NCI-H460 (cell line): ENCODE results near the gene CD300LF. TPM values are rescaled to one million over a fixed set of nuclear protein-coding genes. Genes with fewer than 3 reads are reported as not detected.
A peak's percentile ranks its signal among the peaks of the same experiment; 100 is the strongest.

Experiments used
- DNase-seq: peaks from one replicate; pipeline ENCODE4 v3.0.0-alpha.2; 2016; ENCODE audit warnings: low read depth; ENCODE audit errors: extremely low read depth
- total RNA-seq: library from RNA; depleted of rRNA; stranded (reverse); fragments of >200 nt; shearing (Covaris generic); gene quantifications from 2 replicates; pipeline ENCODE4 v1.2.3, GENCODE V29; 2014

The CD300LF gene
- total RNA-seq, 1 experiment from 2014 or later: not detected

- DNase-seq: no peak
Measured at GRCh38 chr17:74694081-74694480, 18.6 kb downstream of the CD300LF start.

DNA sequence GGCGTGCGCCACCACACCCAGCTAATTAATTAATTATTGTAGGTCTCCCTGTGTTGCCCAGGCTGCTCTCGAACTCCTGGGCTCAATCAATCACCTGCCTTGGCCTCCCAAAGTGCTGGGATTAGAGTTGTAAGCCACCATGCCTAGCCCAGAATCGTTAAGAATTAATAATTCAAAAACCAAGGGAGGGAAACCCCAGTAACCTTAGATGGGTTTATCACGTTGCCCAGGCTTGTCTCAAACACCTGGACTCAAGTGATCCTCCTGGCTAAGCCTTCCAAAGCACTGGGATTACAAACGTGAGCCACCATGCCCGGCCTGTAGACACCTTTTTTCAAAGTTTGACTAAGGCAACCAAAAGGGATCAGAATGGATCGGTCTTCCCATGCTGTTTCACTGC is 21.6 kb downstream of the CD300LF start:
- no peak for DNase-seq

- no peak for DNase-seq
Measured at GRCh38 chr17:74690409-74690825, 22.3 kb downstream of the CD300LF start.

GRCh38 chr17:74687886-74688285 is 24.8 kb downstream of the CD300LF start:
- DNase-seq: no peak

- DNase-seq: peak; percentile 6
Measured at GRCh38 chr17:74686761-74687160, 26.0 kb downstream of the CD300LF start.

GRCh38 chr17:74682471-74683190 is 30.1 kb downstream of the CD300LF start:
- no peak for DNase-seq

GRCh38 chr17:74682028-74682427 is 30.7 kb downstream of the CD300LF start:
- no peak for DNase-seq

- DNase-seq: no peak
Measured at GRCh38 chr17:74680941-74681340, 31.8 kb downstream of the CD300LF start.

DNA sequence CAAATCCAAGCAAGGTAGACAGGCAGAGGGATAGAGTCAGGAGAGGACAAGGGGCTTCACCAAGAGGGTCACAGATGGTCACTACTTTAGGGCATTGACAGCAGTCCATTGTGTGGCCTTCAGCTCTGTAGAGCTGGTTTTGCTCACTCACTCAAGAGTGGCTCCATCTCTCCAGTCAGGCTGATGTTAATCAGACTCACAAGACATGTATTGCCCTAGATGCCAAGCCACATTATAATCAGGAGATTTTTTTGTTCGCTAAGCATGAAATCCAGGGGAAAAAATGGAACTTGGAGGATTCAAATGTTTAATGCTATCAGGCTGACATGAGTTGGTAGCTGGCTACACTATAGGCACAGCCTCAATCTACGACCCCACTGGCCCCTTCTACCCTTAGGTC is 32.5 kb downstream of the CD300LF start:
- DNase-seq: no peak

GRCh38 chr17:74679374-74679773 is 33.3 kb downstream of the CD300LF start:
- DNase-seq: no peak

DNA sequence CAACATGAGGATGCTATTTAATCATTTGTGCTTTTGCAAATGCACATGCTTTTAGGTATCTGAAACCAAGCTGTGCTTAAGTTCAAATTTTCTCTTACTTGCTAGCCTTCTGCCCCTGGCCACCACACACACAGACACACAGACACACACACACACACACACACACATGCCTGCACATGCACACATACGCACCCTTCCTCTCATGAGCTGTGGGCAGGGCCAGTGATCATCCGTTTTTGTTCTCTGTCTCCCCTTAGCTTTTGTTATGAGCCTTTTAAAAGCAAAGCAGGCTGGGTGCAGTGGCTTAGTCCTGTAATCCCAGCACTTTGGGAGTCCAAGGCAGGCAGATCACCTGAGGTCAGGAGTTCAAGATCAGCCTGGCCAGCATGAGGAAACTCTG is 34.2 kb downstream of the CD300LF start:
- DNase-seq: no peak

DNA sequence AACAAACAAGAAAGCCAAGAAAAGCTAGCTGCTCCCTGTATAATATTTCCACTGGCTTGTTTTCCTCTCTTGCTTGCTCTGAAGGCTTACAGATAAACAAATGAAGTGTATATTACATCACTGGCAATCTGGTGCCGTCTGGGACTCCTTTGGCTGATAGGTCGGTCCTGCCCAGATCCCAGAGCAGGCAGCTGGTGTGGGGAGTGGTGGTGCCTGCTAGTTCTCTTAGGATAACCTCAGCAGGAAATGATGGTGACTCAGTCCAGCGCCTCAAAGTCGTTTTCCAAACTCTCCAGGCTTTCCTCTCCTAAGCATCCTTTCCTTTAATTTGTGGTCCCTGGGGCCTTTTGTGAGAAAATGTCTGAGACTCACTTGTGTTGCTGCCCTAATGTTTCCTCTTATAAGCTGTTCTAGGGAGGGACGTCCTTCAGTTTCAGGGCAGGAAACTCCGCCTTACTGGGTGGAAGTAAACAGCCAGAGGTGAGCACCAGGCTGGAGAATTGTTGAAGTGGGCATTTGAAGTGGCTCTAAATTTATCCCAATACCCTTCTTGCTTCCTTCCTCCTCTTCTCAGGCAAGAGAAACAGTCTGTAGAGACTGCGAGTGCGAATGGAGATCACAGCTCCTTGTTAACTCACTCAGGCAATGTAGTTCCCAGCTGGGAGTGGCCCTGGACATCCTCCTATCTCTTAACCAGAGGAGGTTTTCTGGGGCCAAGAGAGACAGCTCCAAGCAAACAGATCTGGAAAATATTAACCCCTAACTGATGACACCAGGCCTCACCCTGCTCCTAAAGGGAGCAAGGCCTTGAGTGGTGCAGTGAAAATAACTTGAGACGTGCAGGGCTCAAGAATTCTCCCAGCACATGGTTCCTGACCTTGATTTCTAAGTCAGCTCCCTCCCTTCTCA is 34.9 kb downstream of the CD300LF start:
- no peak for DNase-seq

DNA sequence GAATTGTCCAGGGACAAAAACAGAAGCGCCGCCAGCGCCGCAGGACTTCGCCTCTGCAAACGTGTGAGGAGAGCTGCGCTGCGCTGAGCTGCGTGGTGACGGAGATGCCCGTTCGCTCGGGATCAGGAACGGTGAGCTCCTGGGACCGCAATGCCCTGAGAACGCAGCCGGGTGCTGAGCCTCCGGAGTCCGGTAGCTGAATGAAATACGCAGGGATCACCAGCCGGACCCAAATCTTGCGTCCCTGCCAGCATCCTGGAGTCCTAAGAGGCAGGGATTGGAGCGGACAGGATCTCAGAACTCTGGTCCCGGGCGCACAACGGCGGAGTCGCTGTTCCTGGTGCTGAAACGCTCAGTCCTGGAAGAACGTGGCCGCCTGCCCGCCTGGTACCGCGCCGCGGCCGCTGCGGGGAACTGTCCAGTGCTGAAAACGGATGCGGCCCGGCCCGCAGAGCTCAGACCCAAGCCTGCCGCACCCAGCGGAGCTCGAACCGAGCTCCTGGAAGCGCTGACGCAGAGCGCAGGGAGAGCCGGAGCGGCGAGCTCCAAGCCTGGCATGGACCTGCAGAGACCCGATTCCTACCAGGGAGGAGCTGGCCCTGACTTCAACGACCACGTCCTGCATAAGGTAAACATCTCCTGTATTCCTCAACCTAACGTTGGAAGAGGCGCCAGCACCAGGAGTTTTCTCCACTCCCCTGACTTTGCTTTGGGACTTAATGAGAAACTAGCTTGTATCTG is 41.5 kb downstream of the CD300LF start:
- peak; percentile 82 for DNase-seq

GRCh38 chr17:74670329-74670728 is 42.4 kb downstream of the CD300LF start:
- no peak for DNase-seq

GRCh38 chr17:74663561-74663960 is 49.2 kb downstream of the CD300LF start:
- DNase-seq: no peak

DNA sequence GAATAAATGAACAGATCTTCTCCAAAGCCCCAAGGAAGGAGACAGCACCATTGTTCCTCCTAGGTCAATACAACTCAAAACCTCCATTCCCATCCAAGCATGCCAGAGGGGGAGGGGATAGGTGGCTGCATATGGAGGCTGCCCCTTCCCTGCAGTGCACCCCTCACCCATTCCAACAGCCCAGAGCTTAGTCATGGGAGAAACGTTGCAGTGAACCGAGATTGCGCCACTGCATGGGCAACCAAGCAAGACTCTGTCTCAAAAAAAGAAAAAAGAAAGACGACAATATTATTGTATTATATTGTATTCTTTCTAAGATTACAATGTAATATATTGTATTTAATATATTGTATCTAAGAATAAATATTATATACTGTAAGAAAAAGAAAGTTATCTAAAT is 52.8 kb downstream of the CD300LF start:
- DNase-seq: no peak

GRCh38 chr17:74658620-74659019 is 54.1 kb downstream of the CD300LF start:
- no peak for DNase-seq

- DNase-seq: no peak
Measured at GRCh38 chr17:74654742-74655141, 58.0 kb downstream of the CD300LF start.

- no peak for DNase-seq
Measured at GRCh38 chr17:74652020-74652419, 60.7 kb downstream of the CD300LF start.

DNA sequence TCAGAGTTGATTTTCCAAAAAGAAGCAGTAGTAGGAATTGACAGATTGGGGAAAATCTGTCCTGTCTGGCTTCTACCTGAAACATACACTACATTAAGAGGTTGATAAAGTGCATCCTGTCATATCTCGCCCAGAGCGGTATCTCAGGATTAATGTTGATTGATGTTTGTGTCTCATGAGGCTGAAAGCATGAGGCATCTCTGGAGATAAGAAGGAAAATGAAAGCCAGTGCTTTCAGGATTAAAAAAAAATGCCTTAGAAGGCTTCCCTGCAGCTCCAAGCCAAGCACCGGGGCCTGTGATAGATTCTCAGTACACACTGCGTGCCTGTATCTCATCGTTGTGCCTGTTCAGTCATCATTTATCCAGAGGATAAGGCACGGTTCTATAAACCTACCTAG is 62.8 kb downstream of the CD300LF start:
- DNase-seq: no peak
